Peyer's patch (tissue), 4 donors: Measurements from ENCODE around the gene RNU6-1. TPM values are rescaled to one million over a fixed set of nuclear protein-coding genes. Genes with fewer than 3 reads are reported as not detected.

Source experiments
- DNase-seq, 3 donors: peaks; one replicate each; pipeline ENCODE4 v3.0.0-alpha.2; 2017 to 2019
- H3K27ac ChIP-seq, 4 donors: fragments of 200-600 bp; sonication (generic); one replicate each; pipeline ENCODE4 v1.5.1; 2016 to 2019
- H3K27me3 ChIP-seq, 2 donors: fragments of 200-600 bp; sonication (generic); one replicate each; pipeline ENCODE4 v1.5.1; 2019
- H3K36me3 ChIP-seq, 3 donors: fragments of 200-600 bp; sonication (generic); one replicate each; pipeline ENCODE4 v1.5.1; 2016 to 2019
- H3K4me1 ChIP-seq, 4 donors: fragments of 200-600 bp; sonication (generic); one replicate each; pipeline ENCODE4 v1.5.1; 2016 to 2019
- H3K4me3 ChIP-seq, 4 donors: fragments of 200-600 bp; sonication (generic); 1 replicate in 3 of 4; 2 replicates in 1 of 4; pipeline ENCODE4 v1.5.1; 2016 to 2019; ENCODE audit warnings: mild to moderate bottlenecking in 1 of 4
- H3K9me3 ChIP-seq, 4 donors: fragments of 200-600 bp; sonication (generic); one replicate each; pipeline ENCODE4 v1.5.1; 2016 to 2019; ENCODE audit warnings: mild to moderate bottlenecking in 1 of 4
- CTCF ChIP-seq, 6 experiments: fragments of 450-650 bp in 4 of 6; fragments of 200-600 bp in 2 of 6; sonication (generic) in 1 of 6; IDR thresholded peaks; one replicate each; pipeline ENCODE4 v1.5.1; 2017 to 2019; ENCODE audit warnings: antibody characterized with exemption in 6 of 6, mild to moderate bottlenecking in 3 of 6, moderate library complexity in 1 of 6
- POLR2A ChIP-seq, 2 donors: fragments of 450-650 bp; IDR thresholded peaks; one replicate each; pipeline ENCODE4 v1.5.1; 2017; ENCODE audit warnings: antibody characterized with exemption in 2 of 2, mild to moderate bottlenecking in 2 of 2, moderate library complexity in 2 of 2
- small RNA-seq, 2 donors: library from RNA; depleted of rRNA; stranded (forward); fragments of <200 nt; gene quantifications; one replicate each; pipeline ENCODE3, GENCODE V24; 2016
- total RNA-seq, 4 donors: library from RNA; depleted of rRNA; stranded (reverse); fragments of >200 nt; gene quantifications; one replicate each; pipeline ENCODE4 v1.1.0, GENCODE V29; 2016

RNU6-1 gene
- total RNA-seq, 4 donors from 2014 or later = not detected

DNA sequence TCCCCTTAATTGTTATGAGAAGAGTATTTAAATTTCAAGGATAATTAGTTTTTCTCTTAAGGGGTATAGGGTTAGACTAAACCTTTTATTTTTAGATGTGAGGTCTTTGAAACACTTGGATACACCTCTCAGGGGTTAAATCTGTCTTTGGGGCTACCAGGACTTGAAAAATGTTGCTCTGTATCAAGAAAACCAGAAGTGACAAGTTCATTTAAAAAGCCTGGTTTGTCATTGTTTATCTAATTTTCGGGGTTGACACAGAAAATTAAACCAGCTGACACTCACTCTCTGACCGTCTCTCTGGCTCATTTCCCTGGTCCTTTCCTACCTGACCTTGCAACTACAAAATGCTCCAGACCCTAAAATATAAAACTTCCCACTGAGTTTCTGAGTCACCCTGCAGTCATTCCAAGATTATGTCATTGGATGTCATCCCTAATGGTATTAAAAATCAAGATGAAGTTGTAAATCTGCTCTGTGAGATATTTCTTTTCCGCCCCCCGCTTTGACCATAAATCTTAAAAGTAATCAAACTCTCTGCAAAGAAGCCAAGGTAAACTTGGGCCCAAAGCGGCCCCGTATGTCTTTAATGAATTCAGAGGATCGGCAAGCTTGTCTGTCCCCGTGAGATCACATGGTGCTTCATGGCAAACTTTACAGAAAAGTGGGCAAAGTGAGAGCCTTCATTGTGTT lies 47.4 kb downstream of the RNU6-1 start:
- H3K9me3 ChIP-seq = peaks cover 0 to 3% (median 0%) of the 10 kb centered on the region in 4 donors
- no peak overlapping the region for H3K4me3 ChIP-seq
- no peak for TF ChIP-seq POLR2A (IDR thresholded peaks at IDR 0.05)
- TF ChIP-seq CTCF (IDR thresholded peaks at IDR 0.05) = no peak
- H3K4me1 ChIP-seq = no peaks in the 10 kb centered on the region
- H3K36me3 ChIP-seq = no peaks in the 10 kb centered on the region
- H3K27ac ChIP-seq = no peak overlapping the region
- no peaks in the 10 kb centered on the region for H3K27me3 ChIP-seq
- DNase-seq = no peak

- no peak for DNase-seq
- TF ChIP-seq POLR2A (IDR thresholded peaks at IDR 0.05) = no peak
- no peak for TF ChIP-seq CTCF (IDR thresholded peaks at IDR 0.05)
- Histone ChIP-seq H3K27ac (no peak overlapping the region), H3K27me3 (no peaks in the 10 kb centered on the region), H3K36me3 (no peaks in the 10 kb centered on the region), H3K4me1 (no peaks in the 10 kb centered on the region), H3K9me3 (peaks cover 0 to 3% (median 0%) of the 10 kb centered on the region in 4 donors), H3K4me3 (no peak overlapping the region)
These were observed 49.1 kb downstream of the RNU6-1 start for GRCh38 chr15:67790610-67791319.

Small RNAs within 50 kb of the gene (small RNA-seq; reads per million reads assigned to genes)
- gene RNU6-1 = 0 reads per million in 2 donors

Other genes starting within 250 kb of the RNU6-1 start
- 1 to 10 TPM; 1.2 to 5.0 (median 1.6) TPM for gene SKOR1, start 14.5 kb downstream of the RNU6-1 start, total RNA-seq
- 10 to 100 TPM; 71.1 to 95.7 (median 81.0) TPM for gene PIAS1, start 214.3 kb upstream of the RNU6-1 start, total RNA-seq